GM18505 (cell line): ENCODE measurements around the gene NFIX.
A peak's percentile ranks its signal among the peaks of the same experiment; 100 is the strongest.
"Not testable (repeated sequence)": the region's sequence is repeated elsewhere in the genome, so short reads cannot be mapped to it uniquely, and the experiment has no call there.

Experiments used
- ATAC-seq: cut with Tn5 transposase; IDR thresholded peaks from one replicate; pipeline ENCODE4 v1.9.1; 2021; ENCODE audit not compliant: unreplicated experiment
- POLR2A ChIP-seq: IDR thresholded peaks from 4 replicates; pipeline ENCODE4 v1.6.1; 2011; ENCODE audit warnings: borderline replicate concordance; ENCODE audit not compliant: insufficient read depth, insufficient read length; ENCODE audit errors: extremely low read depth

NFIX gene

GRCh38 chr19:12994701-12995595, at the start of gene NFIX:
Gene NFIX, plus strand, starts transcription at chr19:12995475. Its CDS starts 363 bp downstream, at chr19:12995838.
- no peak for TF ChIP-seq POLR2A
- ATAC-seq, result no peak

- peak; percentile 96 for TF ChIP-seq POLR2A
- peak; percentile 63 for ATAC-seq
These were observed 49.7 kb upstream of the NFIX start, which contains the start of gene RAD23A for GRCh38 chr19:12945479-12946091. Gene RAD23A, plus strand, starts transcription at chr19:12945862. Its CDS starts 87 bp downstream, at chr19:12945949.

GRCh38 chr19:12946092-12946721, 49.1 kb upstream of the NFIX start:
- peak; percentile 33 for ATAC-seq

GRCh38 chr19:12946731-12947496, 48.4 kb upstream of the NFIX start:
- no peak for ATAC-seq
- TF ChIP-seq POLR2A, result peak; percentile 22

More at GRCh38 chr19:12946092-12946721, 49.1 kb upstream of the NFIX start:
- no peak for TF ChIP-seq POLR2A

GRCh38 chr19:12947702-12948611, 47.3 kb upstream of the NFIX start:
- no peak for ATAC-seq
- no peak for TF ChIP-seq POLR2A

- no peak for ATAC-seq
- no peak for TF ChIP-seq POLR2A
These were observed 46.5 kb upstream of the NFIX start for GRCh38 chr19:12948612-12949362.

GRCh38 chr19:12949363-12950283, 45.7 kb upstream of the NFIX start:
- ATAC-seq, result no peak
- TF ChIP-seq POLR2A, result no peak

- ATAC-seq, result not testable (repeated sequence)
These were observed 43.2 kb upstream of the NFIX start for GRCh38 chr19:12952050-12952449.

- ATAC-seq, result no peak
- no peak for TF ChIP-seq POLR2A
These were observed 42.7 kb upstream of the NFIX start for GRCh38 chr19:12952488-12953137.

GRCh38 chr19:12953138-12953798, 42.0 kb upstream of the NFIX start:
- peak; percentile 16 for TF ChIP-seq POLR2A
- no peak for ATAC-seq
